Activated gamma-delta T cell treated with Interleukin-2 at 50 U/mL for 16 hours (primary cell): ENCODE data around the gene SIPA1L3.

Source experiments
- DNase-seq: peaks from one replicate; pipeline ENCODE4 v3.0.0-alpha.2; 2020

Gene SIPA1L3

DNA sequence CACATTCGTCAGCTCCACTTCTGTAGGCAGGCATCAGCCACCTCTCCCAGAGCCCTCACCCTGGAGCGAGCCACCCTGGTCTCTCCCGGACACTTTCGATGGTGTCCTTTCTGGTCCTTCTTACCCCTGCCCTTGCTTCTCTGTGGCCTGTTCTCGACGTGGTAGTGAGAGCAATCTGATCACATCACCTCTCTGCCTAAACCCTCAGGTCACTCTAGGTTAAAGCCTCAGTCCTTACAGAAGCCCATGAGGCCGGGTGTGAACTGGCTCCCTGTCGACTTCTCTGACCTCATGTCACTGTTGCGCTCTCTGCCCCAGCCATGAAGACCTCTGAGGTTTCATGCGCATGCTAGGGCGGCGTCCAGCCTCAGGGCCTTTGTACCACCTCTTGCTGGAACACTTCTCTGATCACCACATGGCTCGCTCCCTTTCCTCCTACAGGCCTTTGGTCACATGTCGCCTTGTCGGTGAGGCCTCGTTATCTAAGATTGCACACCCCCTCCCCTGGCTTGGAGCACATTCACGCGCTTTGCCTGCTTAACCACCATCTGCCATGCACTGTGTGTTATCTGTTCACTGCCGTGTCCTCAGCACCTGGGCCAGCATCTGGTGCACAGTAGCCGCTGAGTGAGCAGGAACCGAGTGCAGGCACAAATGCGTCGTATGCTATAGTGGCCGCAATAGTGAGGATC lies 215.5 kb downstream of the SIPA1L3 start:
- no peak for DNase-seq

DNA sequence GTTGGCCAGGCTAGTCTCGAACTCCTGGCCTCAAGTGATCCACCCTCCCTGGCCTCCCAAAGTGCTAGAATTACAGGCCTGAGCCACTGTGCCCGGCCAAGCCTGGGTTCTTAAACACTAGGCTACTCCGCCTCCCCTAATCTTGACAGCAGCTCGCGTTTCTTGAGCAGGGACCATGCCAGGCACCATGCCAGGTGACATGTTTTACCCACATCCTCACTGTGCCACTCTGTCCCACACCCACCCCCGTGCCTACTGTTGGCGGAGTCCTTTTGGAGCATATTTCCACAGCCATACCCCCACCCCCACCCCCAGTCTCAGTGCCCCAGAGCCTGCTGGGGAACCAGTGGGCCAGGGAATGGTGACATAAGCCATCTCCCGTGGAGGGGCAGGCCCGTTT lies 218.2 kb downstream of the SIPA1L3 start:
- no peak for DNase-seq

DNA sequence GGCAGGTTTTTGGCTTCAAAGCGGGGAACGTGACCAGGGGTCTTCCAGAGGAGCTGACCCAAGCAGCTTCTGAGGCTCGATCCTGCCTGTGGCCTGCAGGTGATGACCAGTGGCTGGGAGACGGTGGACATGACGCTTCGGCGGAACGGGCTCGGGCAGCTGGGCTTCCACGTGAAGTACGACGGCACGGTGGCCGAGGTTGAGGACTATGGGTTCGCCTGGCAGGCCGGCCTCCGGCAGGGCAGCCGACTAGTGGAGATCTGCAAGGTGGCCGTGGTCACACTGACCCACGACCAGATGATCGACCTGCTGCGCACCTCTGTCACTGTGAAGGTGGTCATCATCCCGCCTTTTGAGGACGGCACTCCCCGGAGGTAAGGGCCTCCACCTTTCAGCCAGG lies 223.4 kb downstream of the SIPA1L3 start:
- no peak for DNase-seq

DNA sequence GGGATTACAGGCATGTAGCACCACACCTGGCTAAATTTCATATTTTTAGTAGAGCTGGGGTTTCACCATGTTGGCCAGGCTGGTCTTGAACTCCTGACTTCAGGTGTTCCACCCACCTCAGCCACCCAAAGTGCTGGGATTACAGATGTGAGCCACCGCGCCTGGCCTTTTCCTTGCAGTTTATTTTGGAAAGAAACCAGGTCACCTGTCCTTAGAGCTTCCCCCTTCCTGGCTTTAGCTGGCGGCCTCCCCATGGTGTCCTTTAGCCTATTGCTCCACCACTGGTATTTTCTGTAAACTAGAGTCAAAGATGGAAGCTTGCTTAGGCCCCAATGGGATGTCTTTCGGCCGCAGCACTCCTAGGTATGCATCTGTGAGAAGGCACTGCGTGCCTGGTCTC lies 225.8 kb downstream of the SIPA1L3 start:
- DNase-seq = no peak

DNA sequence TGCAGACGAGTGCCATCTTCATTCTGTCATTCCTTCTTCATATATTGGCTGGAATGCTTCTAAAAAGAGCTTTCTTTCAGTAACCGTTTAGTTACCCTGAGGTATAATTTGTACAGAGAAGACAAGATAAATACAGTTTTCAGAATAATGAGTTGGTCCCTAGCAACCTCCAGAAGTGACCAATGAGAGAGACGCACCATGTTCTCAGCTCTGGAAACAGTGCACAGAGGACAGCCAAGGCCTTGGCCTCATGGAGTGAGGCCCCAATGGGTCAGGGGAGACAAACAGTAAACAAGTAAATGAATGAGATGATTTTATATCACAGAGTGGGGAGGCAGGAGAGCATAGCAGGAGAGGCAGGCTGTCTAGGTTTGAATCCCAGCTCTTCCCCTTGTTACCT lies 226.3 kb downstream of the SIPA1L3 start:
- DNase-seq = no peak

DNA sequence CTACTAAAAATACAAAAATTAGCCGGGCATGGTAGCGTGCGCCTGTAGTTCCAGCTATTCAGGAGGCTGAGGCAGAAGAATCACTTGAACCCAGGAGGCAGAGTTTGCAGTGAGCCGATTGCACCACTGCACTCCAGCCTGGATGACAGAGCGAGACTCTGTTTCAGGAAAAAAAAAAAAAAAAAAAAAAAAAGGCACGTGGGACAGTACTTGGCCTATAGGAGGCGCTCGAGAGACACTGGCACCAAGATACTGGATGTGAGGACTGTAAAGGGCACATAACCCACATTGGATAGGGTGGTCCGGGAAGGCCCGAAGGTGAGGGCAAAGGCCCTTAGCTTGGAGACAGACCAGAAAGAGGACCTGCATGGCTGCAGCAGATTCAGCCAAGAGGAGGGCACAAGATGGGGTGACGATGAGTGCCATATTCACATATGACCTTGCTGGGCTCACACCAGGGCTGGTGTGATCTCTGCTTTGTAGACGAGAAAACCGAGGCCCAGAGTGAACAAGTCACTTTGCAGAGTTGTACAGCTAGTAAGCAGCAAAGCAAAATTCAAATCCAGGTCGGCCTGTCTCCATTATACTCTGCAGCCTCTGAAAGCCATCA lies 227.6 kb downstream of the SIPA1L3 start:
- no peak for DNase-seq

DNA sequence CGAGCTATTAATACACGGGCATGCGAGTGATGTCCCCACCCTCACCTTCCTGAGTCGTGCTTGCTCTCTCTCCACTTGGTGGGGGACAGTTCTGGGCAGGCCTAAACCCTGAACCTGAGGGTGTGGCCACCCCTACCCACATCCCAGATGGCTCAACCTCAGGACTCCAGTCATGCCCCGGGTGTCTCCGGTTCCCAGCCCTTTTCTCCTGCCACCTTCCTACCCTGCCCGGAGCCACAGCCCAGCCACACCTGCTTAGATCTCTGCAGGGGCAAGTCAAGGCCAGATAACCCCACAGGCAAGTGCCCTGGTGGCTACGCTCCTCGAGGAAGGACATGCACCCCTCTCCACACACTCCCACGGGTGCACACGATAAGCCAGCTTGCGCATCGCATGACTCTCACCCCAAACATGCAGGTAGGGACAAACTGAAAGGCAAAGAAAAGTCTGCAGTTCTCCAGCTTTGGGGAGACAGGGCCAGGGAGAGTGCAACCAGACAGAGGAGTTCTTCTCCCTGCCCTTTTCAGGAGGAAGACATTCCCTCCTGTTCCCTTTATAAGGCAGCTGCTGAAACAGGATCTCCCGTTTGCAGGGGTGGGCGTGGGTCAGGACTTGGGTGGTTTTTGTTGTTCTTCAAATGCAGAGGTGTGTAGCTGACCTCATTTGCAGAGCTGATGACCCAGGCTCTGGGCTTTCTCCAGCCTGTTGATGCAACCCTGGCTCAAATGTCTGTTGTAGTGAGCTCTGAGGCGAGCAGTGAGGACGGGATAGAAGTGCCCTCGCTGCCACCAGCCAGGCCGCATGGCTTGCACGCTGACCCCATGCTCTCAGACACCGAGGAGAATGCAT lies 228.4 kb downstream of the SIPA1L3 start:
- no peak for DNase-seq

DNA sequence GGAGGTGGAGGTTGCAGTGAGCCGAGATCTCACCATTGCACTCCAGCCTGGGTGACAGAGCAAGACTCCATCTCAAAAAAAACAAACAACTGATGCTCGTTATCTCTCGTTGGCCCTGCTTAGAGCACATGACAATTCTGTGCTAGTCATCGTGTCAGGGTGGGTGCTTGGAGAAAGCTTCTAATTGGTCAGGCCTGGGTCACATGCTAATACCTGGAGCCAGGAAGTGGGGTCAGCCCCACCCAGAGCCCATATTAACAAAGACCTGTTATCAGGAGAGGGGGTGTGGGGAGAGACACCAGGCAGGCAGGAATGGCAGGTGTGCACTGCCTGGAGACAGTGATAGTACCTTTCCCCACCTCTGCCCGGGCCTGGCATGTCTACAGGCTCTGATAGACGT lies 232.1 kb downstream of the SIPA1L3 start:
- DNase-seq = no peak

DNA sequence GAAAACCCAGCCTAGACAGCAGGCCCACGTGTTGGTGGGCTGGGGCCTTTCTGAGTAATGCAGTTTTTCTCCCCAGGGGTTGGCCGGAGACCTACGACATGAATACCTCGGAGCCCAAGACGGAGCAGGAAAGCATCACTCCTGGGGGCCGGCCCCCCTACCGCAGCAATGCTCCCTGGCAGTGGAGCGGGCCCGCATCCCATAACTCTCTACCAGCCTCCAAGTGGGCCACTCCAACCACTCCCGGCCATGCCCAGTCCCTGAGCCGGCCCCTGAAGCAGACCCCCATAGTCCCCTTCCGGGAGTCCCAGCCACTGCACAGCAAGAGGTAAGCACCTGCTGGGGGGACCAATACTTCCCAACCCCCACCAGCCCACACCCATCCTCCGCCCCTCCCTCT lies 234.1 kb downstream of the SIPA1L3 start:
- DNase-seq = no peak

DNA sequence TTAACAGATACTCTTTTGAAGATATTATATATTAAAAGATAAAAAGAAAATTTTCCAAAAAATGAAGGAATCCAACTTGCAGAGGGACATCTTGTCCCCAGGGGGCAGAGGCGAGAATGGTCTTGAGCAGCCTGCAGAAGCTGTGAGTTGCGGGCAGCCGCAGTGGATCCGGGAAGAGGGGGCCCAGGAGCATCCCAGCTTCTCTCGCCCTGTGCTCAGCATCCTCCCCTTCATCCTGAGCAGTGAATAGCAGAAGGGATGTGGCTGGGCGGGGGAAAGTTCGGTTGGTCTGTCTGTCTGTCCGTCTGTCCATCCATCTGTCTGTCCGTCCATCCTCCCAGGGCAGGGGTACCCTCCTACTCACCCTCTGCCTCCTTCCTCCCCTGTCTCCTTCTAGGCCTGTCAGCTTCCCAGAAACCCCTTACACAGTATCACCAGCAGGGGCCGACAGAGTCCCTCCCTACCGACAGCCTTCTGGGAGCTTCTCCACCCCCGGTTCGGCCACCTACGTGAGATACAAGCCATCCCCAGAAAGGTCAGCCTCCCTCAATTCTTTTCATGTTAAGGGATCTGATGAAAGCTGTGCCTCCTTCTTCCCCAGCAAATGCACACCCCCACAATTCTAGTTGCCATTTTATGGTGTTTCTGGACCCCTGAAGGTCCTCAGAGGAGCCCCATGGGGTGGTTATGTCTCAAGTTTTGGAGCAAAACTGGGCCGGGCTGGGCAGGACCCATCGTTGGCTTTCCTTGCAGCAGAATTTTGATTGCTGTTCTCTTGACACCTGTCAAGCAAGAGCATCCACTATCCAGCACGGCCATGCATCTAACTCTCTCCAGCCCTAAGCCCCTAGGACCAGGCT lies 235.4 kb downstream of the SIPA1L3 start:
- DNase-seq = peak; percentile 9

DNA sequence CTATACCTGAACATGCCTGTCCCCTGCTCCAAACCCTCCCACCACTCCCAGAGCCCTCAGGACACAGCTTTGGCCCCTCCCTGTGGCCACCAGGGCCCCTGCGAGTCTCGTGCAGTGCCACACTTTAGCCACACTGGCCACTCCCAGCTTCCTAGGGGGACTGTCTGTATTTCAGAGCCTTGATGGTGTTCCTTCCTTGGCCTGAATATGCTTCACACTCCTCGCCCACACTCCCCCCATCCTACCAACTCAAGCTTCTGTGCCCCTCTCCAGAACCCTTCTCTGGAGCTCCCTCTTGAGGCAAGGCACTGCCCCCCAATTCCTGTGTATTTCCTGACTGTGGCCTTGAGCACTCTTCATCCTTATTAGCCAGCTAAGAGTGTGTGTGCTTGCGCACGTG lies 236.8 kb downstream of the SIPA1L3 start:
- DNase-seq = no peak

DNA sequence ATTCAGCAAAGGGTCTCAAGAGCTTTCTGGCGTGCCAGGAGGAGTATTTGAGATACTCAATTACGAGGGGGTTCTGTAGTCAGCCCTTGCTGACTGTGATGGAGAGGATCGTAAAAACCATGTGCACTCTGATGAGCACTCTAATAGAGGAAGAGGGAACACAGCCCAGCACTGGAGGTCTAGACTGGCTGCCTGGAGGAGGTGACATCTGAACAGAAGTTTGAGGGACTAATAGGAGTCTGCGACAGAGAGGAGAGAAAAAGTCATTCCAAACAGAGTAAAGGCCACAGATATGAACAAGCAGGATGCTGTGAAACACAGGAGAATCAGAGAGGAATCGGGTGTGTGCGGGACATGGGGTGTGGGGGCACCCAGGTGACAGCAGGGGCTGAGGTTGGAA lies 237.7 kb downstream of the SIPA1L3 start:
- DNase-seq = no peak

DNA sequence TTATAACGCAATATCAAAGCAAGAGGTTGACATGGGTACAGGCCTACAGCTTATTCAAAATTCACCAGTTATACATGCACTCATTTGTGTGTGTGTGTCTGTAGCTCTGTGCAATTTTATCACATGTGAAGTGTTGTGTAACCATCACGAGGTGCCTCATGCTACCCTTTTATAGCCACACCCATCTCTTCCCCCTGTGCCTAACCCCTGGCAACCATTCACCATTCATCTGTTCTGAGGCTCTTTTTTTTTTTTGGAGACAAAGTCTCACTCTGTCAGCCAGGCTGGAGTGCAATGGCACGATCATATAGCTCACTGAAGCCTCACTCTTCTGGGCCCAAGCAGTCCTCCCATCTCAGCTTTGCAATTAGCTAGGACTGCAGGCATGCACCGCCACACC lies 238.6 kb downstream of the SIPA1L3 start:
- no peak for DNase-seq

DNA sequence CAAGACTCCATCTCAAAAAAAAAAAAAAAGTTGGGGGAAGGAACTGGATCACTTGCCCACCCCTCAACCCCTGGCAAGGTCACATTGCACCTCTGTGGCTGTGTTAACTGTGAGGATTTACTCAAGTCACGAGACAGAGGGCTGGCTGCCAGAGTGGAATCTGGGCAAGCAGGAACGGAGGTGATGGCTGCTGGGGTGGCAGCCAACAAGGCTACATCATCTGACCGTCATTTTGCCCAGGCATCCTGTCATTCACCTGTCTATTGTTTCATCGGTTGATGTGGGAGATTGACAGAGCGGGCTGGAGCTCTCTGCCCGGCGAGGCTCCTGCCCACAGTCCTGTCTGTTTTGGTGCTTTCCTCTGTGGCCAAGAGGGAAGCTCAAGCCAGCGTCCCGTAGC lies 241.3 kb downstream of the SIPA1L3 start:
- DNase-seq = no peak

DNA sequence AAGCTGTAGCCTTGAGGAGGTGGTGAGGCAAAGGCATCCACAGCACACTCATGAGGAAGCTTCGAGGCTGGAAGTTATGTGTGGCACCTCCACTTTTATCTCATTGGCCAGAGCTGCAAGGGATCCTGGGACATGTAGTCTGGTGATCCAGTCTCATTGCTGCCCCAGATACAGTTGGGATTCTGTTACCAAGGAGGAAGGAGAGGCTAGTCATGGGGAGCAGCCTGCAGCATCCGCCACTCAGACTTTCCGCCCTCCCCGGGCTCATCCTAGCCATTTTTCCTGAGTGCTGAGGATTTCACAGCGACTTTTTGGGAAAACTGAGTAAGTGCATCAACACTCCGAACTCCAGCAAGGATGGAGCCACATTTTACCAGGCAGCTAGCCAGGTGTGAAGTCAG lies 242.7 kb downstream of the SIPA1L3 start:
- no peak for DNase-seq

DNA sequence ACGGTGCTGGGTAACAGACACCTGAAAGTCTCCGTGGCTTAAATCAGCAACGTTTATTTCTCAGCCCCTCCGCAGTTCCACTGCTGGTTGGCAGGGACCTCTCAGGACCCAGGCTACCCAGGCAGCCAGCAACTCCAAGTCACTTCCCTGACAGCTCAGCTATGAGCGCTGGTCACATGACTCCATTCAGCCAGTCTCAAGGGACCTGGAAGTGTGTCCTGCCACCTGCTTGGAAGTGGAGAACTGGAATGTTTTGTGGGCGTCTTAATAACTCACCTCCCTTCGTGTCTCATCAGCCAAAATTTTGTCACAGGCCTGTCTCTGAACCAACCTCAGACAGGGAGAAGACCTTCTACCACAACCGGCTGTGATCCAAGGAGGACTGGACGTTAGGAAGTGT lies 244.2 kb downstream of the SIPA1L3 start:
- no peak for DNase-seq

DNA sequence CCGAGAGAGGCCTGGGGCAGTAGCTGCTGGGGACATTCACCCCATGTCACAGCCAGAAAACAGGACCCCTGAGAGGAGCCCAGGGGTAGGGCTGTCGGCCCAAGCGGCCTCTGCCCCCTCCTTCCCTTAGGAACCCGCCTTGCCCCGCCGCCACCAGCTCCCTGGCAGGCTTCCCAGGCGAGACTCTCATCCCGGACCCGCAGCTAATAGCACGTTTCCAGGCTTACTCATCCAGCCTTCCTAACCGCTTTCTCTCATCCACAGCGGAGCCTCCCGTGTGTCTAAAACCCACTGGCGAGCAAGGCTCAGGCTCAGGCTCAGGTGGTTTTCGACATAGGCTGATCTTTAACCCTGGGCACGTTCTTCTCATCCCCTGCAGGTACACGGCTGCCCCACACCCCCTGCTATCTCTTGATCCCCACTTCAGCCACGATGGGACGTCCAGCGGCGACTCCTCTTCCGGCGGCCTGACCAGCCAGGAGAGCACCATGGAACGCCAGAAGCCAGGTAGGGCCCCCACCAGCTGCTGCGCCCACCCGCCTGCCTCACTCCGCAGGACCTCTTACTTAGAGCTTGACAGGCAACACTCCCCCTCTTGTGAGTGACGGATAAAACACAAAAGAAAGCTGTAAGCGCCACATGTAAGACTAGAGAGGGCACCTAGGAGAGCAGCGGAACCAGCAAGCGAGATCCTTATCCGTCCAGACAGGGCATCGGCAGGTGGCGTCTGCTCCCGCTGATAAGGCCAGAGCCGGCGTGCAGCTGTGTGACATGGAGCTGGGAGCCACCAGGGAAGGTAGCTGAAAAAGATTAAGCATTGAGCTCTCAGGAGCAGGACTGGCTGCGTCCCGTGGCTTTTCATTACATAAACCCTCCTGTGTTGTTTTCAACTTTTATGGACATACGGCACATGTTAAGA lies 245.7 kb downstream of the SIPA1L3 start:
- DNase-seq = no peak

DNA sequence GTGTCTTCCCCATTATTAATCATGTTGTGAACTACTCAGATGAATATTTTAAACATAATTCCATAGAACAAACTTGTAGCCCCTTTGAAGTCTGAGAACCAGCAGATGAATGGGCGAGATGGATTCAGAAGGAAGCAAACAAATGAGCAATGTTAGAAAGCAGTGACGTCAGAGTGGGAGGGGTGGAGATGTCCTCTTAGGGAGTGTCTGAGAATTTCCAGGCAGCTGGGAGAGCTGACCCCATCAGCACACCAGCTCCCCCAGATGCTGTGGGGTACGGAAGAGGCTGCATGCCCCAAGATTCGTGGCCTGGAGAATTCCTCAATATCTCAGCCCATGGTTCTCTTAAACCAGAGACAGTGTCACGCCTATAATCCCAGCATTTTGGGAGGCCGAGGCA lies 248.4 kb downstream of the SIPA1L3 start:
- no peak for DNase-seq

DNA sequence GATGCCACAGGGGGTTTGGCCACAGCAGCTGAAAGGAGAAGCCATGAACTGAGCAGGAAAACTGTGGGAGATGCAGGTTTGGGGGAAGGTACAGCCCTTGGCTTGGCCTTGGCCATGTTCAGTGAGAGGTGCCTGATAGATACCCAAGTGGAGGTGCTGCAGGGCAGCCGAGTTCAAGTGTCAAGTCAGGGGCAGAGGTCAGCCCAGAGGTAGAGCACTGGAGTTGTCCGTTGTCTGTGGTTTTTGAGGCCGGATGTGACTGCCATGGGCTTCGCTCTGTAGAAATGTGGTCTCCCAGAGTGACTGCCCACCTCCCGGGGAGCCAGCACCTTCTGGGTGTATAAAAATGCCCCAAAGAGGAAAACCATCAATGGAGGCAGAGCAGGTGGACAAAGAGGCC lies 251.7 kb downstream of the SIPA1L3 start:
- DNase-seq = no peak

DNA sequence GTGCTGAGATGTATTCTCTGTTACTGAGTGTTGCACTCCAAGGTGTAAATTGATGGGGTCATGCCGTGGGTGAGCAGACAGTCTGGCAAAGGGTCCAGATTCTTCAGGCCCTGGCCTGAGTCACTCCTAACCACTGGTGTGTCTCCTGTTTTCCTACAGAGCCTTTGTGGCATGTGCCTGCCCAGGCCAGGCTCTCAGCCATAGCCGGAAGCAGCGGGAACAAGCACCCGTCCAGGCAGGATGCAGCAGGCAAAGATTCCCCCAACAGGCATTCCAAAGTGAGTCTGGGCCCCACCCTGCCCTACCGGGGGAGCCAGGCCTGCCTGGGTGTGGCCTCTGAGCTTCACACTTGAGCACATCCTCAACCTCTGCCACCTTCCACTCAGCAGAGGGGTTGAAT lies 255.1 kb downstream of the SIPA1L3 start:
- DNase-seq = no peak

DNA sequence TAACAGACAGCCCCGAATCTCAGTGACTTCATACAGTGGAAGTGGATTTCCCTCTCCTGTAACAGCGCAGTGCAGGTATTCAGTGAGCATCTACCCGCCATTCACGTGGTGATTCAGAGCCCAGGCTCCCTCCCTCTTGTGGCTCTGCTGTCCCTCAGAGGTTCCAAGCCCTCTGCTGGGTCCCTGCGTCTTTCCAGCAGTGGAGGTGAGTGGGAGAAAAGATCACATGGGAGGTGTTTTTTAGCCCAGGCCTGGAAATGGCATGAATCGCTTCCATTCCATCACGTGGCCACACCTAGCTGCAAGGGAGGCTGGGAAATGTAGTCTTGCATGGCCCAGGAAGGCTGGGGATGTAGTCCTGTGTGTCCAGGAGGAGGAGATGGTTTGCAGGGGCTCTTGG lies 255.6 kb downstream of the SIPA1L3 start:
- no peak for DNase-seq
